ENCODE data around the gene PNLIPRP1. TPM values are rescaled to one million over a fixed set of nuclear protein-coding genes. Genes with fewer than 3 reads are reported as not detected.

The PNLIPRP1 gene
- total RNA-seq, 1 experiment from 2014 or later, result not detected

DNA sequence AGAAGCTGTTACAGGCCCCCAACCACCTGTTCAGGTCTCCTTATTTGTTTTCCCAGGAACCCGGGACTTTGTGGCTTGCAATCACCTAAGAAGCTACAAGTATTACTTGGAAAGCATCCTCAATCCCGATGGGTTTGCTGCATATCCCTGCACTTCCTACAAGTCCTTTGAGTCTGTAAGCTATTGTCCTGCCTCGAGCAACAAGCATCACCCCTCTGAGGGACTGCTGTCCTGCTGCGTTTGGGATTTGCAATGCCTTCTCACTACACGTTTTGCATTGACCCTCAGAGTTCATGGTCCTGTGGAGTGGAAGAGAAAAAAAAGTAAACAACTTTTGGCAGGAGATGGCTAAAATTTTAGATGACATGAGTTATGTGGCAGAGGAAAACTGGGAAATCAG is 9.2 kb downstream of the PNLIPRP1 start:
- DNase-seq (ENCODE audit: low spot score), result no peak

- no peak for DNase-seq (ENCODE audit: low spot score)
Observed at GRCh38 chr10:116602648-116603400, 12.1 kb downstream of the PNLIPRP1 start.

DNA sequence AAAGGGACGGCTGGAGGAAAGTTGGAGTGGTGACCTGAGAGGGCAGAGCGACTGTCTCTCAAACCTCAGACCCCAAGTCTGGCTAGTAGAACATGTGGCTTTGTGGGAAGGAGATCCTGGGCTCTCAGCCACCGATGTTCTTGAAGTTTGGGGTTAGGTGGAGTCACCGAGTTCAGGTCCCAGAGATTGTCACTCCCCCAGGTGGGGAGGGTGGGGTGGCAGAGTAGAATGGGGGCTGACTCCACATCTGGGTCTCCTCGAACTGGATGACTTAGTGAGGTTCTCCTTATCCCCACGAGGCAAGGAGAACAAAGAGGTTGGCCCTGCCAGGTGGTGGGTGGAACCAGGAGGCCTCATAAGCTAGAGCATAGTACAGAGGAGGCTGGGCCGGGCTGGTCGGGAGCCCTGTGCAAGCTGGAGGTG is 15.3 kb downstream of the PNLIPRP1 start:
- DNase-seq (ENCODE audit: low spot score), result no peak

- no peak for DNase-seq (ENCODE audit: low spot score)
Observed at GRCh38 chr10:116607336-116607735, 16.6 kb downstream of the PNLIPRP1 start.

GRCh38 chr10:116608686-116609594 is 18.2 kb downstream of the PNLIPRP1 start:
- no peak for DNase-seq (ENCODE audit: low spot score)

GRCh38 chr10:116610443-116611152 is 19.8 kb downstream of the PNLIPRP1 start:
- DNase-seq (ENCODE audit: low spot score), result no peak

- no peak for DNase-seq (ENCODE audit: low spot score)
Observed at GRCh38 chr10:116611153-116611545, 20.4 kb downstream of the PNLIPRP1 start.

DNA sequence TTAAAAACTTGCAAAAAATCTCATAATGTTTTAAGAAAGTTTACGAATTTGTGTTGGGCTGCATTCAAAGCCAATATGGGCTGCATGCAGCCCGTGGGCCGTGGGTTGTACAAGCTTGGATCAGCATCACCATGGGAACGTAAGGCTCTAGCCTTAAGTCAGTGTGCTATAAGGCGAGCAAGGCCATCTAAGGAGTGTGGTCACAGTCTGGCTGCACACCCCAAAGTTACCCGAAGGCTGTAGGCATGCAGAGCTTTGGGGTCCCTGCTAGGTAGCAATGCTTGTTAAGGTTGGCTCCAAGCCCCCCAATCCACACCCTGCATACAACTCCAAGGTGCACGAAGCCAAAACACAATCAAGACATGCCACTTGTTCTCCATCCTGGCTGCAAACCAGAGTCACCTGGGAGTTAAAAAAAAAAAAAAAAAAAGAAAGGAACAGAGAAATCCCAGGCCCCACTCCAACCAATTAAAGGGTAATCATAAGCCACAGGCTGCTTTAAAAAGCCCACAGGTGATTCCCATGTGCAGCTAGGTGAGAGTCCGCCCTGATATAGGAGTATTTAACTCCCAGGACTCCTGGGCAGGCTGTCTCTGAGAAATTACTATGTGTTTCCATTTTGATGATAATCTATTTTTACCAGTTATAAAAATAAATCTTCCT is 21.5 kb downstream of the PNLIPRP1 start:
- no peak for DNase-seq (ENCODE audit: low spot score)

- no peak for DNase-seq (ENCODE audit: low spot score)
Observed at GRCh38 chr10:116613471-116613870, 22.7 kb downstream of the PNLIPRP1 start.

- DNase-seq (ENCODE audit: low spot score), result no peak
Observed at GRCh38 chr10:116614796-116615195, 24.0 kb downstream of the PNLIPRP1 start.

- DNase-seq (ENCODE audit: low spot score), result no peak
Observed at GRCh38 chr10:116615199-116615776, 24.5 kb downstream of the PNLIPRP1 start.

- no peak for DNase-seq (ENCODE audit: low spot score)
Observed at GRCh38 chr10:116620423-116621400, 30.0 kb downstream of the PNLIPRP1 start, which contains the start of gene PNLIPRP2. Gene PNLIPRP2, plus strand, starts transcription at chr10:116620953.

- no peak for DNase-seq (ENCODE audit: low spot score)
Observed at GRCh38 chr10:116621476-116621875, 30.7 kb downstream of the PNLIPRP1 start.

DNA sequence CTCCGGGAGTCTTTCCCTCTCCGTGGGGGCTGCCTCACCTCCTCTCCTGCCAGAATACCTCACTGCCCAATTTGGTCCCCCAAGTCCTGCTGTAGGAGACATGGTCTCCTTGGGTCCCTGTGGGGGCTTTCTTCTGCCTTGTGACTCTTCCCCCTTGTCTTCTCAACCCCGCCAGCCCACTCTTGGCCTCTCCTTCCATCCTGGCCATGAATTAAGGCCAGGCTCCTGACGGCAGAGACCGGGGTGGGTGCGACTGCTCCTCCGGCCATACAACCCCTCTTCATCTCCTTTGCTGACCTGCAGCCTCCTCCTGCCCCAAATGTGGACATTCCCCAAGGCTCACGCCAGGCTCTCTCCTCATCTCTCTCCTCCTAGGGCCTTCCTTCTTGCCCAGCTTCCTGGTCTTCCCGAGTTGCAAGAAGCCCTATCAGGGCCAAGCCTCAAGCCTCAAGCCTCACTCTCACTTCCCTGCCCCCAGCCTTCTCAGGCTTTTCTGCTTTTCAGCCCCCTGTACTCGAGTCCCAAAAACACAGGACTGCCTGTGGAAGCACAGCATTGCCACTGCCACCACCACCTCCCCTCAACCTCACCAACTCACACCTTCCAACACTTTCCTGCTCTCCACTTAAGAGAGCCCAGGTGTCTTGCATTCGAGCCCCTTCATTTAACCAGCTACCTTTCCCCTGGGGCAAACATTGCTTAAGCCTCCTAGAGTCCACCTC is 31.3 kb downstream of the PNLIPRP1 start:
- DNase-seq (ENCODE audit: low spot score), result no peak

- no peak for DNase-seq (ENCODE audit: low spot score)
Observed at GRCh38 chr10:116625845-116626244, 35.1 kb downstream of the PNLIPRP1 start.

DNA sequence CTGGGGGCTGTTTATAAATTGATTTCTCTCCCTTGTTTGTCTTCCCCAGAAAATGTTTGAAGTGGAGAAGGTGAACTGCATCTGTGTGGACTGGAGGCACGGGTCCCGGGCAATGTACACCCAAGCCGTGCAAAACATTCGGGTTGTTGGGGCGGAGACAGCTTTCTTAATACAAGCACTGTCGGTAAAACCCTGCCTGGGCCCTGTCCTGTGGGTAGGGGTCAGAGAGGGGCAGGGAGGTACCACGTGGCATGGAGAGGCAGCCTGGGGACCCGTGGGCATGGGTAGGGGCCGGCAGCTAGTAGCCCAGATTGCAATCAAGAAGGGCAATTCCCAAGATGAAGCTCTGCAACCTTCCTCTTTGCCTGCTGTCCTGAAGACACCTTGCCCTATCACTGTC is 36.1 kb downstream of the PNLIPRP1 start:
- DNase-seq (ENCODE audit: low spot score), result no peak

DNA sequence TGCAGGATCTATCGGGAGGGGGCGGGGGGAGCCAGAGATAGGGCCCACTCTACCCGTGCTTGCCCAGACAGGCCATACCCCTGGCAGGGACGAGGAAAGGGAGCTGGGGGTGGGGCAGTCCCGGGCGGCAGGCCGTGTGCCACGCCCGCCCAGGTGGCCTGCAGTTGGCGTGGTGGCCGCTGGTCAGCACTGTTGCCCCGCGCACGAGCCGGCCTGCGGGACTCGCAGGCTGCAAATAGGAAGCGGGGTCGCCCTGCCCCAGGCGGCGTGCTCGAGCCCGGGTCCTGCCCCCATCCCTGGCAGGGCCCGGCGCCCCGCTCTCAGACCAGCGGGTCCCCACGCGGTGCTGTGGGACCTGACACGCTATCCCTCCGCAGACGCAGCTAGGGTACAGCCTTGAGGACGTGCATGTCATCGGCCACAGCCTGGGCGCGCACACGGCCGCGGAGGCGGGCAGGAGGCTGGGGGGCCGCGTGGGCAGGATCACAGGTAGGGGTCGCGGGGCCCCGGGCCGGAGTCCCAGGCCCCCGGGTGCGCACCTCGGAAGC is 36.7 kb downstream of the PNLIPRP1 start:
- no peak for DNase-seq (ENCODE audit: low spot score)

GRCh38 chr10:116629340-116629739 is 38.6 kb downstream of the PNLIPRP1 start:
- no peak for DNase-seq (ENCODE audit: low spot score)

GRCh38 chr10:116630020-116630419 is 39.3 kb downstream of the PNLIPRP1 start:
- no peak for DNase-seq (ENCODE audit: low spot score)

Data from H4 (cell line).